Gastrocnemius medialis (tissue), 4 donors: ENCODE results near the gene NUDT6.

Experiments used
- POLR2A ChIP-seq, 2 donors: fragments of 450-650 bp; IDR thresholded peaks; one replicate each; pipeline ENCODE4 v1.6.1; 2017; ENCODE audit warnings: antibody characterized with exemption in 2 of 2, mild to moderate bottlenecking in 2 of 2, moderate library complexity in 2 of 2
- TF ChIP-seq, protein P1 (sequence below), 5 experiments: fragments of 450-650 bp in 3 of 5; fragments of 200-600 bp in 2 of 5; sonication (generic) in 2 of 5; IDR thresholded peaks in 4 of 5; conservative IDR thresholded peaks in 1 of 5; 1 replicate in 4 of 5; 2 replicates in 1 of 5; pipeline ENCODE4 v1.5.1; 2016 to 2019; ENCODE audit warnings: antibody characterized with exemption in 5 of 5, mild to moderate bottlenecking in 3 of 5, moderate library complexity in 3 of 5

DNA sequence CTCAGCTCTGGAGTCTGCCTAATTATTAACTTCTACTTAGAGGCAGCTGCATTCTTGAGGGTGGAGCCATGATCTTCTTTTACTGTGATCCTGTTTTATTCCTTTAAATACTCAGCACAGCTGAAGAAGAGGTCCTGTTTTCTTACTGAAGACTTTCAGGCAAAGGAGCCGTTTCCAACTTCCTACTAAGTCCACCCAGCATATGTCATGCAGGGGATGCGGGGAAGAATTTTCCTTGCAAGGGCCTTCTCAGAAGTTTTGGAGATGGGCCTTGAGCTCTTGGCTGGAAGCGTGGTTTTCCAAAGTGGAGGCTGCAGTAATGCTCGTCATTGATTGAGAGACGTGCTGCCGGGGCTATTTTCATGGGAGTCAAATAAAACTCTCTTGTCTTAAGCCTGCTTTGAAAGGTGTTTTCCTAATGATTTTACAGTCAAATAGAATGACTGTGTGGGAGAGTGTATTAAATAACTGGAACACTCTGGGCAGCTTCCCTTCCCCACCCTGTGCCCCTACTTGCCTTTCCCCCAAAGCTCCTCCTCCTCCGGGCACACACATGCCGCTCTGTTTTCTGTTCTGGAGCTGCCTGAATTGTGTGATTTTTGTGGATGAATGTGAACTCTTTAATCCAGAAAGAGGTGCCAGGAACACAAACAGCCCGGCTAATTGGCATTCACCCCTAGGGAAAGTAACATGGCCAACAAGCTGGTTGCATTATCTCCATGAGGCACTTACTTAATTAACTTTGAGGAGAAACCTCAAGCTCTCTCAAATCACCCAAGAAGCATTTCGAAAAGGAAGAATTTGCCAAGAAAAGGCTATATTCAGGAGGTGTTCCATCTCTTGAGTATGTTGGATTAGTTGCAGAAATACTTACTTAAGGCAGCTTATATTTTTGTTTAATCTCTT is 67.7 kb downstream of the NUDT6 start:
- TF ChIP-seq, protein P1, sequence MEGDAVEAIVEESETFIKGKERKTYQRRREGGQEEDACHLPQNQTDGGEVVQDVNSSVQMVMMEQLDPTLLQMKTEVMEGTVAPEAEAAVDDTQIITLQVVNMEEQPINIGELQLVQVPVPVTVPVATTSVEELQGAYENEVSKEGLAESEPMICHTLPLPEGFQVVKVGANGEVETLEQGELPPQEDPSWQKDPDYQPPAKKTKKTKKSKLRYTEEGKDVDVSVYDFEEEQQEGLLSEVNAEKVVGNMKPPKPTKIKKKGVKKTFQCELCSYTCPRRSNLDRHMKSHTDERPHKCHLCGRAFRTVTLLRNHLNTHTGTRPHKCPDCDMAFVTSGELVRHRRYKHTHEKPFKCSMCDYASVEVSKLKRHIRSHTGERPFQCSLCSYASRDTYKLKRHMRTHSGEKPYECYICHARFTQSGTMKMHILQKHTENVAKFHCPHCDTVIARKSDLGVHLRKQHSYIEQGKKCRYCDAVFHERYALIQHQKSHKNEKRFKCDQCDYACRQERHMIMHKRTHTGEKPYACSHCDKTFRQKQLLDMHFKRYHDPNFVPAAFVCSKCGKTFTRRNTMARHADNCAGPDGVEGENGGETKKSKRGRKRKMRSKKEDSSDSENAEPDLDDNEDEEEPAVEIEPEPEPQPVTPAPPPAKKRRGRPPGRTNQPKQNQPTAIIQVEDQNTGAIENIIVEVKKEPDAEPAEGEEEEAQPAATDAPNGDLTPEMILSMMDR (IDR thresholded peaks at IDR 0.05 in 4 of 5, conservative IDR thresholded peaks at IDR 0.05 in 1 of 5) = no peak
- no peak for TF ChIP-seq POLR2A (IDR thresholded peaks at IDR 0.05)
